ENCODE measurements around the gene CALCB. TPM values are rescaled to one million over a fixed set of nuclear protein-coding genes. Genes with fewer than 3 reads are reported as not detected.

Gene CALCB
- total RNA-seq, 4 donors from 2014 or later = not detected

- TF ChIP-seq CTCF (IDR thresholded peaks at IDR 0.05) = no peak
- TF ChIP-seq POLR2A (IDR thresholded peaks at IDR 0.05) = no peak
- no peak overlapping the region for H3K4me3 ChIP-seq (ENCODE audit: low read depth, poor library complexity, severe bottlenecking)
- intact Hi-C loops (cut with DNase I; ENCODE audit: low total_unique reads) = no loop called here
- WGBS, 2 donors = 91 to 94% methylated on average over 22 to 32 of the region's 32 CpGs
- no peak for DNase-seq (ENCODE audit: low spot score in 2 of 2)
These were observed 1.7 kb upstream of the CALCB start for GRCh38 chr11:15071556-15072255.

GRCh38 chr11:15072551-15073143, 746 bp upstream of the CALCB start:
- no peak for DNase-seq (ENCODE audit: low spot score in 2 of 2)
- WGBS, 2 donors = 80 to 81% methylated on average over 22 of the region's 23 CpGs
- no peak overlapping the region for H3K4me3 ChIP-seq (ENCODE audit: low read depth, poor library complexity, severe bottlenecking)
- intact Hi-C loops (cut with DNase I; ENCODE audit: low total_unique reads) = no loop called here
- TF ChIP-seq CTCF (IDR thresholded peaks at IDR 0.05) = no peak
- no peak for TF ChIP-seq POLR2A (IDR thresholded peaks at IDR 0.05)

- intact Hi-C loops (cut with DNase I; ENCODE audit: low total_unique reads) = no loop called here
- WGBS, 2 donors = 3 to 6% methylated on average over 19 to 30 of the region's 33 CpGs
- DNase-seq (ENCODE audit: low spot score in 2 of 2) = peak; percentile 65 to 92
- TF ChIP-seq POLR2A (IDR thresholded peaks at IDR 0.05) = no peak
- no peak for TF ChIP-seq CTCF (IDR thresholded peaks at IDR 0.05)
- H3K4me3 ChIP-seq (ENCODE audit: low read depth, poor library complexity, severe bottlenecking) = no peak overlapping the region
These were observed 1.1 kb downstream of the CALCB start for GRCh38 chr11:15074206-15075161.

GRCh38 chr11:15075162-15075526, 1.8 kb downstream of the CALCB start:
- intact Hi-C loops (cut with DNase I; ENCODE audit: low total_unique reads) = no loop called here
- 34 to 36% methylated on average over 4 of the region's 4 CpGs for WGBS, 2 donors
- H3K4me3 ChIP-seq (ENCODE audit: low read depth, poor library complexity, severe bottlenecking) = no peak overlapping the region
- TF ChIP-seq CTCF (IDR thresholded peaks at IDR 0.05) = no peak
- no peak for TF ChIP-seq POLR2A (IDR thresholded peaks at IDR 0.05)
- DNase-seq (ENCODE audit: low spot score in 2 of 2) = no peak

- intact Hi-C loops (cut with DNase I; ENCODE audit: low total_unique reads) = no loop called here
- no peak overlapping the region for H3K4me3 ChIP-seq (ENCODE audit: low read depth, poor library complexity, severe bottlenecking)
- no peak for TF ChIP-seq CTCF (IDR thresholded peaks at IDR 0.05)
- no peak for TF ChIP-seq POLR2A (IDR thresholded peaks at IDR 0.05)
- no peak for DNase-seq (ENCODE audit: low spot score in 2 of 2)
These were observed 17.8 kb downstream of the CALCB start for GRCh38 chr11:15091175-15091574.

Data from lower leg skin (tissue), 4 donors.